K562 (cell line): ENCODE results near the gene PTPMT1.

Source experiments
- BHLHE40 ChIP-seq: IDR thresholded peaks from 2 replicates; pipeline ENCODE4 v1.6.1; 2011; ENCODE audit warnings: low read length, improper control_type of control experiment
- TF ChIP-seq, protein P1 (sequence below): fragments of 450-650 bp; formaldehyde crosslinking; IDR thresholded peaks from 2 replicates; pipeline ENCODE4 v1.4.0; 2022; ENCODE audit warnings: mild to moderate bottlenecking, moderate library complexity

DNA sequence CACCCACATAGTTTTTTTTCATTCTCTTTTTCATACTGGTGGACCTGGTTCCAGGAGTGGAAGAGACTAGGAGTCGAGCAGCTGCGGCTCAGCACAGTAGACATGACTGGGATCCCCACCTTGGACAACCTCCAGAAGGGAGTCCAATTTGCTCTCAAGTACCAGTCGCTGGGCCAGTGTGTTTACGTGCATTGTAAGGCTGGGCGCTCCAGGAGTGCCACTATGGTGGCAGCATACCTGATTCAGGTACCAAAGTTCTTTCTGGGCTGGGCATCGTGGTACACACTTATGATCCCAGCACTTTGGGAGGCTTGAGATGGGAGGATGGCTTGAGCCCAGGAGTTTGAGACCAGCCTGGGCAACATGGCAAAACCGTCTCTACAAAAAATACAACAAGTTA, 4.2 kb downstream of the PTPMT1 start:
- TF ChIP-seq BHLHE40: no peak
- TF ChIP-seq, protein P1, sequence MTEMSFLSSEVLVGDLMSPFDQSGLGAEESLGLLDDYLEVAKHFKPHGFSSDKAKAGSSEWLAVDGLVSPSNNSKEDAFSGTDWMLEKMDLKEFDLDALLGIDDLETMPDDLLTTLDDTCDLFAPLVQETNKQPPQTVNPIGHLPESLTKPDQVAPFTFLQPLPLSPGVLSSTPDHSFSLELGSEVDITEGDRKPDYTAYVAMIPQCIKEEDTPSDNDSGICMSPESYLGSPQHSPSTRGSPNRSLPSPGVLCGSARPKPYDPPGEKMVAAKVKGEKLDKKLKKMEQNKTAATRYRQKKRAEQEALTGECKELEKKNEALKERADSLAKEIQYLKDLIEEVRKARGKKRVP (CRISPR knock-in tag): no peak
